Endodermal cell (in vitro differentiated cells): ENCODE results near the gene SATB2. TPM values are rescaled to one million over a fixed set of nuclear protein-coding genes. Genes with fewer than 3 reads are reported as not detected.

Experiments used
- DNase-seq: peaks from one replicate; pipeline ENCODE4 v3.0.0-alpha.2; 2017
- H3K27ac ChIP-seq: 2 replicates; pipeline ENCODE4 v1.5.1; 2013; ENCODE audit warnings: mild to moderate bottlenecking, low read depth, low read length, moderate library complexity
- H3K27me3 ChIP-seq: 2 replicates; pipeline ENCODE4 v1.6.1; 2013; ENCODE audit warnings: mild to moderate bottlenecking, low read length, moderate library complexity; ENCODE audit not compliant: insufficient read depth, control insufficient read depth, poor library complexity, severe bottlenecking
- H3K36me3 ChIP-seq: 2 replicates; pipeline ENCODE4 v1.7.0; 2013; ENCODE audit warnings: mild to moderate bottlenecking, low read length, moderate library complexity; ENCODE audit not compliant: control insufficient read depth, insufficient read depth
- H3K4me1 ChIP-seq: one replicate; pipeline ENCODE4 v1.7.0; 2013; ENCODE audit warnings: low read length; ENCODE audit not compliant: control insufficient read depth, insufficient read depth
- H3K4me3 ChIP-seq: 2 replicates; pipeline ENCODE4 v1.5.1; 2013; ENCODE audit warnings: mild to moderate bottlenecking, low read length, moderate library complexity
- H3K9ac ChIP-seq: 2 replicates; pipeline ENCODE4 v1.6.1; 2013; ENCODE audit warnings: mild to moderate bottlenecking, low read length, moderate library complexity; ENCODE audit not compliant: poor library complexity, severe bottlenecking; ENCODE audit errors: extremely low read depth
- H3K9me3 ChIP-seq: 2 replicates; pipeline ENCODE4 v1.6.1; 2013; ENCODE audit warnings: mild to moderate bottlenecking, low read length, moderate library complexity; ENCODE audit not compliant: control insufficient read depth
- H3K27ac Mint-ChIP-seq: 2 replicates; pipeline ENCODE4 v1.8.0; 2020; ENCODE audit warnings: mixed read lengths
- H3K27me3 Mint-ChIP-seq: 2 replicates; pipeline ENCODE4 v1.8.0; 2021; ENCODE audit warnings: mild to moderate bottlenecking, mixed read lengths; ENCODE audit not compliant: insufficient read depth
- H3K36me3 Mint-ChIP-seq: 2 replicates; pipeline ENCODE4 v1.8.0; 2020; ENCODE audit warnings: low read depth, mixed read lengths
- H3K4me1 Mint-ChIP-seq: 2 replicates; pipeline ENCODE4 v1.8.0; 2020; ENCODE audit warnings: mixed read lengths
- H3K4me3 Mint-ChIP-seq: 2 replicates; pipeline ENCODE4 v1.8.0; 2020; ENCODE audit warnings: mild to moderate bottlenecking, moderate library complexity, mixed read lengths
- H3K9me3 Mint-ChIP-seq: 2 replicates; pipeline ENCODE4 v1.8.0; 2020; ENCODE audit warnings: mild to moderate bottlenecking, mixed read lengths
- CTCF ChIP-seq: fragments of 200-600 bp; sonication (generic); conservative IDR thresholded peaks from 2 replicates; pipeline ENCODE4 v1.5.0; 2021; ENCODE audit warnings: antibody characterized with exemption, mild to moderate bottlenecking
- WGBS, 2 experiments: methylation state at CpG; one replicate each; pipeline versions ENCODE4 v1.1.5 to v1.1.7; 2013; ENCODE audit warnings: missing lambda C conversion rate in 2 of 2, mixed read lengths in 1 of 2; ENCODE audit not compliant: insufficient coverage in 1 of 2, insufficient read length in 1 of 2; 5-methylcytosine and 5-hydroxymethylcytosine counted together
- total RNA-seq, 2 donors: library from RNA; stranded (reverse); fragmentation: NEBNext Ultra II Directional in 1 of 2; extraction: Animal tissue kit (Norgen Biotek cat#: 25700) in 1 of 2; gene quantifications; 2 replicates in 1 of 2; 3 replicates in 1 of 2; pipeline ENCODE4 v1.2.1, GENCODE V29; 2021

The SATB2 gene
- total RNA-seq, 2 donors from 2014 or later = 2.4 to 3.0 TPM

GRCh38 chr2:199370150-199370780 lies 87.5 kb downstream of the SATB2 start:
- Mint-ChIP-seq H3K4me1 (peaks cover 14% of the 10 kb centered on the region), H3K27me3 (no peaks in the 10 kb centered on the region), H3K27ac (no peak overlapping the region), H3K36me3 (no peaks in the 10 kb centered on the region), H3K4me3 (no peak overlapping the region), H3K9me3 (no peaks in the 10 kb centered on the region)
- no peak for DNase-seq
- H3K9me3 ChIP-seq = no peaks in the 10 kb centered on the region
- TF ChIP-seq CTCF = no peak
- WGBS, 2 experiments = 84 to 85% methylated on average over 5 to 6 of the region's 6 CpGs
- no peak overlapping the region for H3K4me3 ChIP-seq
- no peaks in the 10 kb centered on the region for H3K27me3 ChIP-seq
- no peaks in the 10 kb centered on the region for H3K36me3 ChIP-seq
- no peak overlapping the region for H3K9ac ChIP-seq
- H3K27ac ChIP-seq = no peak overlapping the region
- peaks cover under 1% of the 10 kb centered on the region for H3K4me1 ChIP-seq

- Mint-ChIP-seq H3K4me1 (peaks cover 31% of the 10 kb centered on the region), H3K27me3 (peaks cover 5% of the 10 kb centered on the region), H3K9me3 (no peaks in the 10 kb centered on the region)
These were observed 91.3 kb downstream of the SATB2 start for GRCh38 chr2:199366406-199366805.

GRCh38 chr2:199364153-199364552 lies 93.6 kb downstream of the SATB2 start:
- Histone ChIP-seq H3K9ac (no peak overlapping the region), H3K9me3 (no peaks in the 10 kb centered on the region), H3K4me3 (no peak overlapping the region), H3K36me3 (no peaks in the 10 kb centered on the region), H3K27me3 (no peaks in the 10 kb centered on the region), H3K4me1 (peaks cover 5% of the 10 kb centered on the region), H3K27ac (no peak overlapping the region)
- no peak for DNase-seq
- H3K27ac Mint-ChIP-seq = no peak overlapping the region
- peaks cover 15% of the 10 kb centered on the region for H3K27me3 Mint-ChIP-seq
- TF ChIP-seq CTCF = no peak
- H3K4me3 Mint-ChIP-seq = no peak overlapping the region
- no peaks in the 10 kb centered on the region for H3K36me3 Mint-ChIP-seq
- H3K4me1 Mint-ChIP-seq = peaks cover 41% of the 10 kb centered on the region
- H3K9me3 Mint-ChIP-seq = no peaks in the 10 kb centered on the region
- 59% methylated on average over 3 of the region's 3 CpGs; no CpG with 5 or more reads in 1 of the 2 experiments for WGBS, 2 experiments

More at GRCh38 chr2:199366406-199366805, 91.3 kb downstream of the SATB2 start:
- 90 to 95% methylated on average over 2 of the region's 2 CpGs for WGBS, 2 experiments
- no peak for TF ChIP-seq CTCF
- H3K27ac Mint-ChIP-seq = no peak overlapping the region
- no peaks in the 10 kb centered on the region for H3K36me3 Mint-ChIP-seq
- no peak overlapping the region for H3K27ac ChIP-seq
- no peak overlapping the region for H3K9ac ChIP-seq
- no peak overlapping the region for H3K4me3 Mint-ChIP-seq
- no peaks in the 10 kb centered on the region for H3K36me3 ChIP-seq
- H3K9me3 ChIP-seq = no peaks in the 10 kb centered on the region
- H3K4me1 ChIP-seq = peaks cover 5% of the 10 kb centered on the region
- H3K27me3 ChIP-seq = no peaks in the 10 kb centered on the region
- no peak overlapping the region for H3K4me3 ChIP-seq
- no peak for DNase-seq
